Stimulated activated CD8-positive, alpha-beta memory T cell treated with anti-CD3 and anti-CD28 coated beads, Interleukin-4, amount 100 ng/mL, for 24 hours (primary cell): Measurements from ENCODE around the gene MPHOSPH10.
"Not testable (repeated sequence)": the region's sequence is repeated elsewhere in the genome, so short reads cannot be mapped to it uniquely, and the experiment has no call there.

Experiments
- DNase-seq: peaks from one replicate; pipeline ENCODE4 v3.0.0-alpha.2; 2020; ENCODE audit warnings: low read depth

The MPHOSPH10 gene

GRCh38 chr2:71130152-71130904, at the start of gene MPHOSPH10, which contains the start of gene MCEE:
Gene MPHOSPH10 (plus strand): TSS chr2:71130634. CDS start chr2:71130666, 32 bp downstream.
Gene MCEE (minus strand): TSS chr2:71130229. CDS start chr2:71130219, 10 bp downstream.
- DNase-seq: peak; percentile 85

GRCh38 chr2:71082402-71083252, 47.8 kb upstream of the MPHOSPH10 start:
- no peak for DNase-seq

GRCh38 chr2:71083297-71083696, 47.1 kb upstream of the MPHOSPH10 start:
- DNase-seq: not testable (repeated sequence)

GRCh38 chr2:71083752-71084312, 46.6 kb upstream of the MPHOSPH10 start:
- DNase-seq: not testable (repeated sequence)

- not testable (repeated sequence) for DNase-seq
Measured at GRCh38 chr2:71085325-71086003, 45.0 kb upstream of the MPHOSPH10 start.

- not testable (repeated sequence) for DNase-seq
Measured at GRCh38 chr2:71089475-71089874, 41.0 kb upstream of the MPHOSPH10 start.

- DNase-seq: not testable (repeated sequence)
Measured at GRCh38 chr2:71091808-71092207, 38.6 kb upstream of the MPHOSPH10 start.

- DNase-seq: not testable (repeated sequence)
Measured at GRCh38 chr2:71092491-71093260, 37.8 kb upstream of the MPHOSPH10 start.

- DNase-seq: peak; percentile 20
Measured at GRCh38 chr2:71100195-71100964, 30.1 kb upstream of the MPHOSPH10 start.

GRCh38 chr2:71101656-71102055, 28.8 kb upstream of the MPHOSPH10 start:
- no peak for DNase-seq

GRCh38 chr2:71102981-71103681, 27.3 kb upstream of the MPHOSPH10 start:
- no peak for DNase-seq

GRCh38 chr2:71103809-71104208, 26.6 kb upstream of the MPHOSPH10 start:
- no peak for DNase-seq

GRCh38 chr2:71106463-71106862, 24.0 kb upstream of the MPHOSPH10 start:
- DNase-seq: not testable (repeated sequence)

- DNase-seq: no peak
Measured at GRCh38 chr2:71108091-71108490, 22.3 kb upstream of the MPHOSPH10 start.

GRCh38 chr2:71113843-71114242, 16.6 kb upstream of the MPHOSPH10 start:
- DNase-seq: no peak

GRCh38 chr2:71117063-71117462, 13.4 kb upstream of the MPHOSPH10 start:
- no peak for DNase-seq

- DNase-seq: no peak
Measured at GRCh38 chr2:71120195-71120594, 10.2 kb upstream of the MPHOSPH10 start.

GRCh38 chr2:71121479-71121878, 9.0 kb upstream of the MPHOSPH10 start:
- DNase-seq: no peak

GRCh38 chr2:71122387-71123298, 7.8 kb upstream of the MPHOSPH10 start:
- DNase-seq: no peak
